HepG2 (cell line): Measurements from ENCODE around the gene BICDL1. TPM values are rescaled to one million over a fixed set of nuclear protein-coding genes. Genes with fewer than 3 reads are reported as not detected.

ENCODE experiments used
- ATF3 ChIP-seq: sonication (generic); formaldehyde crosslinking; IDR thresholded peaks from 2 replicates; pipeline ENCODE4 v1.4.0; 2020; ENCODE audit warnings: missing genetic modification reagents
- DMAP1 ChIP-seq: IDR thresholded peaks from 2 replicates; pipeline ENCODE4 v1.6.1; 2016
- DNMT3B ChIP-seq: conservative IDR thresholded peaks from 2 replicates; pipeline ENCODE4 v1.6.1; 2016; ENCODE audit warnings: missing biosample characterization, control low read depth
- FOSL1 ChIP-seq: sonication (generic); formaldehyde crosslinking; IDR thresholded peaks from 2 replicates; pipeline ENCODE4 v1.9.0; 2021; ENCODE audit warnings: missing genetic modification reagents, borderline replicate concordance
- FOXK1 ChIP-seq: sonication (generic); formaldehyde crosslinking; IDR thresholded peaks from 2 replicates; pipeline ENCODE4 v1.4.0; 2020; ENCODE audit warnings: low read depth, missing genetic modification reagents, borderline replicate concordance
- GABPB1 ChIP-seq: IDR thresholded peaks from 2 replicates; pipeline ENCODE4 v1.6.1; 2016; ENCODE audit warnings: mild to moderate bottlenecking, missing genetic modification reagents, moderate library complexity, missing compliant biosample characterization
- HBP1 ChIP-seq: IDR thresholded peaks from 2 replicates; pipeline ENCODE4 v1.6.1; 2016; ENCODE audit warnings: low read depth, control low read depth
- HMG20B ChIP-seq: conservative IDR thresholded peaks from 2 replicates; pipeline ENCODE4 v1.6.1; 2016; ENCODE audit warnings: missing genetic modification reagents, missing compliant biosample characterization
- KDM2A ChIP-seq: sonication (generic); formaldehyde crosslinking; IDR thresholded peaks from 2 replicates; pipeline ENCODE4 v1.4.0; 2020; ENCODE audit warnings: low read depth, missing genetic modification reagents, borderline replicate concordance
- NFYC ChIP-seq: IDR thresholded peaks from 2 replicates; pipeline ENCODE4 v1.6.1; 2016; ENCODE audit warnings: missing genetic modification reagents, missing compliant biosample characterization
- NRL ChIP-seq: sonication (generic); formaldehyde crosslinking; IDR thresholded peaks from 2 replicates; pipeline ENCODE4 v1.5.0; 2020; ENCODE audit warnings: missing genetic modification reagents, mild to moderate bottlenecking, moderate library complexity, borderline replicate concordance
- PHF8 ChIP-seq: sonication (generic); formaldehyde crosslinking; IDR thresholded peaks from 2 replicates; pipeline ENCODE4 v1.5.0; 2020; ENCODE audit warnings: missing genetic modification reagents
- RFX1 ChIP-seq: fragments of 450-650 bp; IDR thresholded peaks from 2 replicates; pipeline ENCODE4 v1.6.1; 2017
- SNAI1 ChIP-seq: sonication (generic); formaldehyde crosslinking; IDR thresholded peaks from 2 replicates; pipeline ENCODE4 v1.5.0; 2020; ENCODE audit warnings: mild to moderate bottlenecking, missing genetic modification reagents, borderline replicate concordance
- ZBTB1 ChIP-seq: sonication (generic); formaldehyde crosslinking; IDR thresholded peaks from 2 replicates; pipeline ENCODE4 v1.4.0; 2020; ENCODE audit warnings: missing genetic modification reagents, borderline replicate concordance
- ZC3H13 ChIP-seq: sonication (generic); formaldehyde crosslinking; IDR thresholded peaks from 2 replicates; pipeline ENCODE4 v1.8.1; 2023; ENCODE audit warnings: mild to moderate bottlenecking, missing genetic modification reagents, moderate library complexity
- ZNF280B ChIP-seq: sonication (generic); formaldehyde crosslinking; IDR thresholded peaks from 2 replicates; pipeline ENCODE4 v1.5.0; 2020; ENCODE audit warnings: missing genetic modification reagents, mild to moderate bottlenecking, borderline replicate concordance
- ZNF460 ChIP-seq: sonication (generic); formaldehyde crosslinking; IDR thresholded peaks from 2 replicates; pipeline ENCODE4 v1.5.1; 2020; ENCODE audit warnings: missing genetic modification reagents, mild to moderate bottlenecking, borderline replicate concordance
- ZNF549 ChIP-seq: sonication (generic); formaldehyde crosslinking; IDR thresholded peaks from 2 replicates; pipeline ENCODE4 v1.5.0; 2020; ENCODE audit warnings: missing genetic modification reagents
- ZNF678 ChIP-seq: sonication (generic); formaldehyde crosslinking; IDR thresholded peaks from 2 replicates; pipeline ENCODE4 v1.4.0; 2020; ENCODE audit warnings: mild to moderate bottlenecking, missing genetic modification reagents
- ZSCAN21 ChIP-seq: sonication (generic); formaldehyde crosslinking; IDR thresholded peaks from 2 replicates; pipeline ENCODE4 v1.8.0; 2022; ENCODE audit warnings: mild to moderate bottlenecking, missing genetic modification reagents, moderate library complexity, borderline replicate concordance
- polyA plus RNA-seq, 8 experiments: library from polyadenylated mRNA; depleted of rRNA in 3 of 8; stranded (reverse) in 7 of 8; unstranded in 1 of 8; fragments of >200 nt; fragmentation: Illumina TruSeq in 4 of 8; extraction: Trizol in 4 of 8; gene quantifications; 2 replicates each; pipeline versions ENCODE4 v1.2.1 to v1.2.3, GENCODE V29; 2011 to 2016; ENCODE audit warnings: low read depth in 4 of 8, missing spikeins in 1 of 8, mixed read lengths in 1 of 8; ENCODE audit not compliant: insufficient read depth in 1 of 8
- total RNA-seq, 5 experiments: library from RNA; depleted of rRNA; stranded (reverse); fragments of >200 nt; fragmentation: Illumina TruSeq; extraction: Trizol; gene quantifications; 2 replicates each; pipeline ENCODE4 v1.2.3, GENCODE V29; 2016; ENCODE audit warnings: low read depth in 1 of 5
- TF ChIP-seq, protein P1 (sequence below): sonication (generic); formaldehyde crosslinking; IDR thresholded peaks from 2 replicates; pipeline ENCODE4 v1.8.0; 2022; ENCODE audit warnings: mild to moderate bottlenecking, missing genetic modification reagents
- TF ChIP-seq, protein P2 (sequence below): sonication (generic); formaldehyde crosslinking; IDR thresholded peaks from 2 replicates; pipeline ENCODE4 v1.5.0; 2020; ENCODE audit warnings: mild to moderate bottlenecking, missing genetic modification reagents

BICDL1 gene
- total and polyA plus RNA-seq, 2 of the 13 experiments (the other 11 are each of a cell fraction or from before 2014, with no cell fraction given): 3.6 to 9.7 TPM

DNA sequence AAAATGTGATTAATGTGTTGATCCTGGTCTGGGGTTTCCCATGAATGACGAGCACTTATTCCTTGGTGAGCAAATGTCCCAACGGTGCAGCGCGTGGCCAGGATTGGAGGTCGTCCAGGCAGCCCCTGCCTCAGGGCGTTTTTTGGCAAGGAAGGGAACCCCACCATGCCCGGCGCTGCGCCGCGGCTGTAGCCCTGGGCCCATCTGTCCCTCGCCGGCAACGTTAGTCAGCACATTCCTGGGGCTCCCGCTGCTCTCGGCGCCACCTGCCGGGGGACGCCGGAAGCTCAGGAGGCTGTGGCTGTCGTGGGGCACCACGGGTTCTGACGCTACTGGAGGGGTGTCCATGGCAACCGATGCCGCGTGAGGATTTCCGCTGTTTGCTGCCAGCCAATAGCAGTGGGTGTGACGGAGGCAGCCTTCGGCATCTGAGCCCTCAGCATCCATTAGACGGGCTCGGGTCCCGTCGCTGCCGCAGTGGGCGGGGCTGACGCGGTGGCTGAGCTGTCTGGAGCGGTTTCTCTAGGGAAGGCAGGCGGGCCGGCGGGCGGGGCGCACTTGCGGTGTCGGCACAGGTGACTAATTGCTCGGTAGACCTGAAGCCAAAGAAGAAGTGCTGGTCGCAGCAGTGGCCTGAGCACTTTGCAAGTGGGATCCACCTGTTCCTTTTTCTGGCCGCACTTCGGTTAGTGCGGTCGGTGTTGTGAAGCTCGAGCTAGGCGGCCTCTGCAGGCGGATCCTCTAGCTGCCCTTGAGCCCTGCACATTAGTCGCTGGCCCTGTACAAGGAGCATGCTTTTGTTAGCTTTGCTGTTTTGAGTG lies 98.0 kb downstream of the BICDL1 start (continued):
- no peak for TF ChIP-seq FOSL1
- peak; percentile 94 for TF ChIP-seq NRL (CRISPR knock-in tag)
- peak; percentile 48; the same call in 1 of the 2 replicates for TF ChIP-seq HMG20B (CRISPR knock-in tag)
- peak; percentile 79 for TF ChIP-seq PHF8 (CRISPR knock-in tag)
- peak; percentile 95 for TF ChIP-seq RFX1
- peak; percentile 36; the same call in 1 of the 2 replicates for TF ChIP-seq ATF3
- TF ChIP-seq DMAP1 (CRISPR knock-in tag): peak; percentile 80
- TF ChIP-seq ZBTB1 (CRISPR knock-in tag): no peak
- no peak; the same call in 1 of the 2 replicates for TF ChIP-seq HBP1
- TF ChIP-seq KDM2A: peak; percentile 99
- TF ChIP-seq SNAI1 (CRISPR knock-in tag): no peak
- no peak; the same call in 1 of the 2 replicates for TF ChIP-seq ZNF460 (CRISPR knock-in tag)
- TF ChIP-seq ZNF280B: peak; percentile 89
- TF ChIP-seq, protein P1, sequence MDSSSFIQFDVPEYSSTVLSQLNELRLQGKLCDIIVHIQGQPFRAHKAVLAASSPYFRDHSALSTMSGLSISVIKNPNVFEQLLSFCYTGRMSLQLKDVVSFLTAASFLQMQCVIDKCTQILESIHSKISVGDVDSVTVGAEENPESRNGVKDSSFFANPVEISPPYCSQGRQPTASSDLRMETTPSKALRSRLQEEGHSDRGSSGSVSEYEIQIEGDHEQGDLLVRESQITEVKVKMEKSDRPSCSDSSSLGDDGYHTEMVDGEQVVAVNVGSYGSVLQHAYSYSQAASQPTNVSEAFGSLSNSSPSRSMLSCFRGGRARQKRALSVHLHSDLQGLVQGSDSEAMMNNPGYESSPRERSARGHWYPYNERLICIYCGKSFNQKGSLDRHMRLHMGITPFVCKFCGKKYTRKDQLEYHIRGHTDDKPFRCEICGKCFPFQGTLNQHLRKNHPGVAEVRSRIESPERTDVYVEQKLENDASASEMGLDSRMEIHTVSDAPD: no peak
- no peak for TF ChIP-seq ZNF549 (CRISPR knock-in tag)
- TF ChIP-seq GABPB1: peak; percentile 89
- 0 out of 2 replicates have a peak, but pooled peaks have one; percentile 51 for TF ChIP-seq ZC3H13 (CRISPR knock-in tag)
- TF ChIP-seq, protein P2, sequence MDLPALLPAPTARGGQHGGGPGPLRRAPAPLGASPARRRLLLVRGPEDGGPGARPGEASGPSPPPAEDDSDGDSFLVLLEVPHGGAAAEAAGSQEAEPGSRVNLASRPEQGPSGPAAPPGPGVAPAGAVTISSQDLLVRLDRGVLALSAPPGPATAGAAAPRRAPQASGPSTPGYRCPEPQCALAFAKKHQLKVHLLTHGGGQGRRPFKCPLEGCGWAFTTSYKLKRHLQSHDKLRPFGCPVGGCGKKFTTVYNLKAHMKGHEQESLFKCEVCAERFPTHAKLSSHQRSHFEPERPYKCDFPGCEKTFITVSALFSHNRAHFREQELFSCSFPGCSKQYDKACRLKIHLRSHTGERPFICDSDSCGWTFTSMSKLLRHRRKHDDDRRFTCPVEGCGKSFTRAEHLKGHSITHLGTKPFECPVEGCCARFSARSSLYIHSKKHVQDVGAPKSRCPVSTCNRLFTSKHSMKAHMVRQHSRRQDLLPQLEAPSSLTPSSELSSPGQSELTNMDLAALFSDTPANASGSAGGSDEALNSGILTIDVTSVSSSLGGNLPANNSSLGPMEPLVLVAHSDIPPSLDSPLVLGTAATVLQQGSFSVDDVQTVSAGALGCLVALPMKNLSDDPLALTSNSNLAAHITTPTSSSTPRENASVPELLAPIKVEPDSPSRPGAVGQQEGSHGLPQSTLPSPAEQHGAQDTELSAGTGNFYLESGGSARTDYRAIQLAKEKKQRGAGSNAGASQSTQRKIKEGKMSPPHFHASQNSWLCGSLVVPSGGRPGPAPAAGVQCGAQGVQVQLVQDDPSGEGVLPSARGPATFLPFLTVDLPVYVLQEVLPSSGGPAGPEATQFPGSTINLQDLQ (CRISPR knock-in tag): 0 out of 2 replicates have a peak, but pooled peaks have one; percentile 18
- no peak for TF ChIP-seq DNMT3B (CRISPR knock-in tag)
- TF ChIP-seq FOXK1 (CRISPR knock-in tag): peak; percentile 74; the same call in 1 of the 2 replicates
- no peak; the same call in 1 of the 2 replicates for TF ChIP-seq ZSCAN21
- TF ChIP-seq NFYC (CRISPR knock-in tag): peak; percentile 91
- TF ChIP-seq ZNF678 (CRISPR knock-in tag): no peak
